Vagina (tissue), 2 donors: ENCODE results near the gene ZNF445. TPM values are rescaled to one million over a fixed set of nuclear protein-coding genes. Genes with fewer than 3 reads are reported as not detected.
A peak's percentile ranks its signal among the peaks of the same experiment; 100 is the strongest.

Experiments
- DNase-seq, 2 donors: peaks; one replicate each; pipeline ENCODE4 v3.0.0-alpha.2; 2017; ENCODE audit errors: extremely low spot score in 2 of 2
- H3K27ac ChIP-seq: fragments of 200-600 bp; sonication (generic); one replicate; pipeline ENCODE4 v1.5.1; 2019
- H3K27me3 ChIP-seq: fragments of 200-600 bp; sonication (generic); one replicate; pipeline ENCODE4 v1.5.1; 2019
- H3K36me3 ChIP-seq, 2 donors: fragments of 200-600 bp; sonication (generic); one replicate each; pipeline ENCODE4 v1.5.1; 2017 to 2019
- H3K4me1 ChIP-seq: fragments of 200-600 bp; sonication (generic); one replicate; pipeline ENCODE4 v1.5.1; 2019
- H3K4me3 ChIP-seq, 2 donors: fragments of 200-600 bp; sonication (generic); 1 replicate in 1 of 2; 2 replicates in 1 of 2; pipeline ENCODE4 v1.5.1; 2016 to 2019
- H3K9me3 ChIP-seq: fragments of 200-600 bp; sonication (generic); one replicate; pipeline ENCODE4 v1.5.1; 2019
- CTCF ChIP-seq, 3 experiments: fragments of 450-650 bp in 2 of 3; fragments of 200-600 bp in 1 of 3; sonication (generic) in 1 of 3; IDR thresholded peaks; one replicate each; pipeline ENCODE4 v1.5.1; 2017 to 2019; ENCODE audit warnings: antibody characterized with exemption in 3 of 3, mild to moderate bottlenecking in 2 of 3, moderate library complexity in 2 of 3
- POLR2A ChIP-seq, 2 donors: fragments of 450-650 bp; IDR thresholded peaks; one replicate each; pipeline ENCODE4 v1.6.1; 2017; ENCODE audit warnings: antibody characterized with exemption in 2 of 2, mild to moderate bottlenecking in 2 of 2, moderate library complexity in 2 of 2
- POLR2AphosphoS5 ChIP-seq, 2 donors: sonication (generic); formaldehyde crosslinking; IDR thresholded peaks; one replicate each; pipeline ENCODE4 v1.9.0; 2017; ENCODE audit warnings: antibody characterized with exemption in 2 of 2, mild to moderate bottlenecking in 2 of 2, low read depth in 1 of 2; ENCODE audit not compliant: insufficient read depth in 1 of 2
- intact Hi-C: fragments of 100-400 bp; cut with DNase I; formaldehyde crosslinking; loops from one replicate; pipeline ENCODE4 v1.15.1; 2023
- total RNA-seq: library from RNA; depleted of rRNA; stranded (reverse); fragments of >200 nt; gene quantifications from one replicate; pipeline ENCODE4 v1.2.3, GENCODE V29; 2016

Gene ZNF445
- total RNA-seq, 1 donor from 2014 or later, result 8.8 TPM

DNA sequence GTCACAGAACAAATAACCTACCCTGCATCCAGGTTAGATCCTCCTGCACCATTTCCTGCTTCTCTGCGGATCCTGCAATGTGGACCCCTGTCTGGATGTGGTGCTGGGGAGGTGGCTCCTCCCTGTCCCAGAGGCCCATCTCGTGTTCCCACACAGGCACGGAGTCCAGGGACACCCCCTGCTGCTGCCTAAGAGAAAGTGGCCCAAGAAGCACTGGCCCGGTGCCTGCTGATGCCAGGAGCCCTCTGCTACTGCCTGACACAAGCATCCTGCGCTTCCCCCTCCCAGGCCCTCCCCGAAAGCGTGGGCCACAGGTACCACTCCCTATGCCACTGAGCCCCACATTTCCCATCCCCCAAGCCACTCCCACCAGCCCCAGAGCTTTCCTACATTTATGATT lies 48.6 kb downstream of the ZNF445 start:
- H3K27ac ChIP-seq, result no peak overlapping the region
- no peaks in the 10 kb centered on the region for H3K4me1 ChIP-seq
- H3K36me3 ChIP-seq, result no peaks in the 10 kb centered on the region
- intact Hi-C loops, result no loop called here
- no peaks in the 10 kb centered on the region for H3K9me3 ChIP-seq
- no peaks in the 10 kb centered on the region for H3K27me3 ChIP-seq
- DNase-seq, result no peak
- H3K4me3 ChIP-seq, result no peak overlapping the region
- TF ChIP-seq CTCF (IDR thresholded peaks at IDR 0.05) (no peak), POLR2AphosphoS5 (IDR thresholded peaks at IDR 0.05; ENCODE audit: insufficient read depth in 1 of 2, low read depth in 1 of 2) (no peak), POLR2A (IDR thresholded peaks at IDR 0.05) (no peak)

- H3K9me3 ChIP-seq, result no peaks in the 10 kb centered on the region
- H3K27me3 ChIP-seq, result no peaks in the 10 kb centered on the region
- no peak overlapping the region for H3K4me3 ChIP-seq
- TF ChIP-seq POLR2AphosphoS5 (IDR thresholded peaks at IDR 0.05; ENCODE audit: insufficient read depth in 1 of 2, low read depth in 1 of 2), result no peak
- TF ChIP-seq POLR2A (IDR thresholded peaks at IDR 0.05), result no peak
- TF ChIP-seq CTCF (IDR thresholded peaks at IDR 0.05), result no peak
- H3K36me3 ChIP-seq, result no peaks in the 10 kb centered on the region
- DNase-seq, result no peak
- no peaks in the 10 kb centered on the region for H3K4me1 ChIP-seq
- H3K27ac ChIP-seq, result no peak overlapping the region
- intact Hi-C loops, result no loop called here
These were observed 49.8 kb downstream of the ZNF445 start for GRCh38 chr3:44427683-44428082.

- TF ChIP-seq POLR2A (IDR thresholded peaks at IDR 0.05), result no peak
- no peak for TF ChIP-seq POLR2AphosphoS5 (IDR thresholded peaks at IDR 0.05; ENCODE audit: insufficient read depth in 1 of 2, low read depth in 1 of 2)
- no peak for TF ChIP-seq CTCF (IDR thresholded peaks at IDR 0.05)
- Histone ChIP-seq H3K27me3 (no peaks in the 10 kb centered on the region), H3K9me3 (no peaks in the 10 kb centered on the region), H3K36me3 (no peaks in the 10 kb centered on the region), H3K27ac (no peak overlapping the region), H3K4me3 (no peak overlapping the region), H3K4me1 (no peaks in the 10 kb centered on the region)
- intact Hi-C loops, result no loop called here
- no peak for DNase-seq
These were observed 52.7 kb downstream of the ZNF445 start for GRCh38 chr3:44424758-44425157.

DNA sequence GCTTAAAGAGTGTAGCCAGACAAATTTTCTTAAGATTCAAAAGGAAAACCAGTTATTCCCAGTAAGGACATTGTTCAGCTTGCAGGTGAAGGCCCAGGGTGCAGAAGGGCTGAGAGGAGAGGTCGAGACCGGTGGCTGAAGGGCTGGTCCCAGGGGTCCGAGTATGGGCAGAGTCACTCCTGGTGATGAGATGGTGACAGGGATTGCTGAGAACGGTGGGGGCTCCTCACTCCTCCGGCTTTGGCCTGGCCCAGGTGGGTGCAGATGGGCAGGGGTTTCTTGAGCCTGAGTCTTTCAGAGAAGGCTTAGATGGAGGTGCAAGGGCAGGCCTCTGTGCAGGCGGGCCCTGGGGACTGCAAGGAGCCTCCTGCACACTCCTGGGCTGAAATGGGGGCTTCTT lies 56.2 kb downstream of the ZNF445 start:
- peak; percentile 70 for DNase-seq
- intact Hi-C loops, result no loop called here
- Histone ChIP-seq H3K36me3 (no peaks in the 10 kb centered on the region), H3K27me3 (no peaks in the 10 kb centered on the region), H3K27ac (no peak overlapping the region), H3K4me1 (no peaks in the 10 kb centered on the region), H3K9me3 (no peaks in the 10 kb centered on the region), H3K4me3 (no peak overlapping the region)
- TF ChIP-seq POLR2A (IDR thresholded peaks at IDR 0.05), result no peak
- TF ChIP-seq POLR2AphosphoS5 (IDR thresholded peaks at IDR 0.05; ENCODE audit: insufficient read depth in 1 of 2, low read depth in 1 of 2), result no peak
- TF ChIP-seq CTCF (IDR thresholded peaks at IDR 0.05), result no peak

DNA sequence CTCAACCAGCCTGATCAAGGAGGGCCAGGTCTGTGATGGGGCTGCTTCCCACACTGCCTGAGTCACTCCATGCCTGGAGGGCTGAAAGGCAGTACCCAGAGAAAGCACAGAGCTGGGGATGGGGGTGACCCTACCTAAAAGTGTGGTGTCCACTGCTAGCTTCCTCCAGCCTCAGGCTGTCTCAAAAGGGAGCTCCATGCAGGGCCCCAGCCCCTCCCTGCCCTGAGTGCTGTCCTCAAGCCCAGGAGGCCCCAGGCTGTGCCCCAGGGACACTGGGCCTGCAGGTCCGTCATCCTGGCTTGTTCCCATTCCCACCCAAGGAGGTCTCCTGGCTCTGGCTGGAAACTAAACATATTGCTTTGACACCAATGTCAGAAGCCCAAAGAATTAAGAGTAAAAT lies 56.8 kb downstream of the ZNF445 start:
- TF ChIP-seq POLR2A (IDR thresholded peaks at IDR 0.05), result no peak
- TF ChIP-seq CTCF (IDR thresholded peaks at IDR 0.05), result no peak
- TF ChIP-seq POLR2AphosphoS5 (IDR thresholded peaks at IDR 0.05; ENCODE audit: insufficient read depth in 1 of 2, low read depth in 1 of 2), result no peak
- no peaks in the 10 kb centered on the region for H3K27me3 ChIP-seq
- no peaks in the 10 kb centered on the region for H3K4me1 ChIP-seq
- peak in 1 of 2 donors; percentile 72 for DNase-seq
- H3K27ac ChIP-seq, result no peak overlapping the region
- no peak overlapping the region for H3K4me3 ChIP-seq
- H3K36me3 ChIP-seq, result no peaks in the 10 kb centered on the region
- intact Hi-C loops, result no loop called here
- no peaks in the 10 kb centered on the region for H3K9me3 ChIP-seq
